Adrenal gland (tissue), 12 donors: ENCODE data around the gene ERRFI1. TPM values are rescaled to one million over a fixed set of nuclear protein-coding genes. Genes with fewer than 3 reads are reported as not detected.
"Not testable (repeated sequence)": the region's sequence is repeated elsewhere in the genome, so short reads cannot be mapped to it uniquely, and the experiment has no call there.

Experiments used
- DNase-seq, 7 donors: peaks; one replicate each; pipeline ENCODE4 v3.0.0-alpha.2; 2019 to 2020
- H3K27ac ChIP-seq, 5 donors: fragments of 200-600 bp; sonication (generic) in 4 of 5; 1 replicate in 3 of 5; 2 replicates in 2 of 5; pipeline versions ENCODE4 v1.5.1 to v1.8.0; 2016 to 2020; ENCODE audit warnings: mild to moderate bottlenecking in 1 of 5
- H3K27me3 ChIP-seq: fragments of 200-600 bp; 2 replicates; pipeline ENCODE4 v1.8.0; 2021
- H3K36me3 ChIP-seq, 2 donors: fragments of 200-600 bp; replicated peaks in 1 of 2; 1 replicate in 1 of 2; 2 replicates in 1 of 2; pipeline versions ENCODE4 v1.5.1 to v1.8.0; 2018 to 2022
- H3K4me1 ChIP-seq, 2 donors: fragments of 200-600 bp; replicated peaks in 1 of 2; 1 replicate in 1 of 2; 2 replicates in 1 of 2; pipeline versions ENCODE4 v1.5.1 to v1.8.0; 2018 to 2021
- H3K4me3 ChIP-seq, 4 donors: fragments of 200-600 bp; sonication (generic) in 3 of 4; one replicate each; pipeline ENCODE4 v1.5.1; 2016 to 2018
- H3K9me3 ChIP-seq, 3 donors: fragments of 200-600 bp; sonication (generic) in 1 of 3; replicated peaks in 1 of 3; 1 replicate in 2 of 3; 2 replicates in 1 of 3; pipeline versions ENCODE4 v1.5.1 to v1.8.0; 2016 to 2021
- CTCF ChIP-seq, 6 experiments: fragments of 450-650 bp in 4 of 6; fragments of 200-600 bp in 2 of 6; sonication (generic) in 1 of 6; IDR thresholded peaks; 1 replicate in 5 of 6; 2 replicates in 1 of 6; pipeline versions ENCODE4 v1.5.1 to v1.8.0; 2016 to 2021; ENCODE audit warnings: antibody characterized with exemption in 6 of 6, mild to moderate bottlenecking in 2 of 6, moderate library complexity in 1 of 6
- POLR2A ChIP-seq, 2 donors: fragments of 450-650 bp; IDR thresholded peaks; one replicate each; pipeline ENCODE4 v1.6.1; 2017; ENCODE audit warnings: antibody characterized with exemption in 2 of 2, mild to moderate bottlenecking in 2 of 2, moderate library complexity in 1 of 2
- WGBS, 4 donors: extraction: QIAGEN DNeasy Blood & Tissue Kit in 2 of 4; methylation state at CpG; one replicate each; pipeline versions ENCODE4 v1.1.5 to v1.1.7; 2013 to 2017; 5-methylcytosine and 5-hydroxymethylcytosine counted together
- intact Hi-C, 2 donors: fragments of 100-400 bp; cut with DNase I; formaldehyde crosslinking; loops; one replicate each; pipeline versions ENCODE4 v1.14.1 to v1.15.0; 2022 to 2023
- polyA plus RNA-seq, 3 donors: library from polyadenylated mRNA; stranded (reverse); fragments of 200-250 nt in 2 of 3; fragments of 350-450 nt in 1 of 3; fragmentation: Illumina TruSeq in 1 of 3; extraction: RNeasy Lipid Tissue Mini Kit (QIAGEN cat#74804) in 1 of 3; gene quantifications; one replicate each; pipeline ENCODE4 v1.2.3, GENCODE V29; 2013 to 2014
- total RNA-seq, 9 donors: library from RNA; depleted of rRNA in 4 of 9; stranded (reverse); fragments of >200 nt in 4 of 9; fragments of 120-200 nt in 1 of 9; fragmentation: NEBNext Ultra II Directional in 1 of 9; extraction: Animal tissue kit (Norgen Biotek cat#: 25700) in 1 of 9; gene quantifications; one replicate each; pipeline versions ENCODE4 v1.1.0 to v1.2.4, GENCODE V29; 2013 to 2023
- donor health status: healthy with polysubstance abuse.
- donor health status: Bipolar disorder and iron deficiency.
- donor health status: DM: yes; HTN: yes; CAD: no.
- donor health status: DM: no; HTN: no; CAD: no.
- donor health status: DM: no; HTN: no; CAD: no.
- donor health status: DM: yes; HTN: yes; CAD: no.

ERRFI1 gene
- total and polyA plus RNA-seq, 12 donors: 14.4 to 71.5 (median 25.7) TPM

GRCh38 chr1:7970246-7970645 is 55.9 kb downstream of the ERRFI1 start:
- H3K36me3 ChIP-seq: peaks cover 0 to 74% of the 10 kb centered on the region in 2 donors
- no peak for TF ChIP-seq POLR2A (IDR thresholded peaks at IDR 0.05)
- intact Hi-C loops: no loop called here
- no peak overlapping the region for H3K4me3 ChIP-seq
- no peaks in the 10 kb centered on the region for H3K9me3 ChIP-seq
- no peak for DNase-seq
- peaks cover 3 to 25% of the 10 kb centered on the region in 2 donors for H3K4me1 ChIP-seq
- 78 to 92% (median 83%) methylated on average over 2 of the region's 2 CpGs for WGBS, 4 donors
- peak overlapping the region in 1 of 5 donors; percentile 38 for H3K27ac ChIP-seq
- no peaks in the 10 kb centered on the region for H3K27me3 ChIP-seq

GRCh38 chr1:7967651-7968050 is 58.5 kb downstream of the ERRFI1 start:
- H3K27ac ChIP-seq: no peak overlapping the region
- 67 to 77% (median 73%) methylated on average over 4 of the region's 4 CpGs for WGBS, 4 donors
- no peak for TF ChIP-seq POLR2A (IDR thresholded peaks at IDR 0.05)
- TF ChIP-seq CTCF (IDR thresholded peaks at IDR 0.05): no peak
- intact Hi-C loops: no loop called here
- no peak overlapping the region for H3K4me3 ChIP-seq
- peaks cover 4 to 46% of the 10 kb centered on the region in 2 donors for H3K4me1 ChIP-seq
- H3K27me3 ChIP-seq: no peaks in the 10 kb centered on the region
- H3K9me3 ChIP-seq: no peaks in the 10 kb centered on the region
- peak in 4 of 7 donors; percentile 34 to 61 (median 48) for DNase-seq
- H3K36me3 ChIP-seq: peaks cover 0 to 88% of the 10 kb centered on the region in 2 donors

- no peaks in the 10 kb centered on the region for H3K9me3 ChIP-seq
- peaks cover 8 to 50% of the 10 kb centered on the region in 2 donors for H3K4me1 ChIP-seq
- no peaks in the 10 kb centered on the region for H3K27me3 ChIP-seq
- H3K36me3 ChIP-seq: peaks cover 0 to 84% of the 10 kb centered on the region in 2 donors
- no peak for DNase-seq
- intact Hi-C loops: no loop called here
- WGBS, 4 donors: 61 to 76% (median 71%) methylated on average over 1 of the region's 1 CpG
- TF ChIP-seq CTCF (IDR thresholded peaks at IDR 0.05) (no peak), POLR2A (IDR thresholded peaks at IDR 0.05) (no peak)
- H3K27ac ChIP-seq: no peak overlapping the region
- no peak overlapping the region for H3K4me3 ChIP-seq
These were observed 58.9 kb downstream of the ERRFI1 start for GRCh38 chr1:7967196-7967595.

GRCh38 chr1:7964476-7964875 is 61.6 kb downstream of the ERRFI1 start:
- TF ChIP-seq CTCF (IDR thresholded peaks at IDR 0.05) (no peak), POLR2A (IDR thresholded peaks at IDR 0.05) (no peak)
- Histone ChIP-seq H3K27ac (peak overlapping the region in 2 of 5 donors; percentile 18 to 22), H3K36me3 (peaks cover 0 to 57% of the 10 kb centered on the region in 2 donors), H3K4me1 (peaks cover 12 to 48% of the 10 kb centered on the region in 2 donors), H3K27me3 (no peaks in the 10 kb centered on the region), H3K9me3 (no peaks in the 10 kb centered on the region), H3K4me3 (no peak overlapping the region)
- no peak for DNase-seq
- WGBS, 4 donors: 63 to 82% (median 73%) methylated on average over 3 of the region's 3 CpGs
- intact Hi-C loops: no loop called here

- H3K27me3 ChIP-seq, H3K4me3 ChIP-seq, H3K9me3 ChIP-seq, intact Hi-C loops: not testable (repeated sequence)
- DNase-seq: peak in 1 of 7 donors; percentile 50
- 87 to 92% (median 90%) methylated on average over 7 of the region's 7 CpGs for WGBS, 4 donors
- H3K27ac ChIP-seq: peak overlapping the region in 2 of 5 donors; percentile 8 to 18
- H3K36me3 ChIP-seq: peaks cover 0 to 50% of the 10 kb centered on the region in 2 donors
- H3K4me1 ChIP-seq: peaks cover 12 to 48% of the 10 kb centered on the region in 2 donors
These were observed 62.3 kb downstream of the ERRFI1 start for GRCh38 chr1:7963841-7964240.

GRCh38 chr1:7963378-7963730 is 62.8 kb downstream of the ERRFI1 start:
- H3K9me3 ChIP-seq, intact Hi-C loops: not testable (repeated sequence)

More at GRCh38 chr1:7963378-7963730, 62.8 kb downstream of the ERRFI1 start:
- peak in 1 of 7 donors; percentile 58 for DNase-seq
- Histone ChIP-seq H3K4me1 (peaks cover 12 to 48% of the 10 kb centered on the region in 2 donors), H3K36me3 (peaks cover 0 to 50% of the 10 kb centered on the region in 2 donors)
- not testable (repeated sequence) for H3K4me3 ChIP-seq, H3K27me3 ChIP-seq, H3K27ac ChIP-seq
- WGBS, 4 donors: 96% methylated on average over 12 of the region's 12 CpGs
